ENCODE data around the gene MRPL55. TPM values are rescaled to one million over a fixed set of nuclear protein-coding genes. Genes with fewer than 3 reads are reported as not detected.

Gene MRPL55
- total and polyA plus RNA-seq, 2 of the 13 experiments (the other 11 are each of a cell fraction or from before 2014, with no cell fraction given), result 58.6 to 92.9 TPM

- TF ChIP-seq EEA1 (CRISPR knock-in tag; IDR thresholded peaks at IDR 0.05; ENCODE audit: borderline replicate concordance), result no peak
- TF ChIP-seq ZFP41 (CRISPR knock-in tag; IDR thresholded peaks at IDR 0.05; ENCODE audit: borderline replicate concordance), result no peak
- no peak for TF ChIP-seq ARNTL (CRISPR knock-in tag; IDR thresholded peaks at IDR 0.05)
- TF ChIP-seq NR0B2 (CRISPR knock-in tag; IDR thresholded peaks at IDR 0.05), result no peak
- no peak for TF ChIP-seq TEAD3 (CRISPR knock-in tag; optimal IDR thresholded peaks at IDR 0.05; ENCODE audit: borderline replicate concordance)
- no peak for TF ChIP-seq ZNF292 (CRISPR knock-in tag; IDR thresholded peaks at IDR 0.05; ENCODE audit: borderline replicate concordance, low read depth)
- TF ChIP-seq SIX1 (CRISPR knock-in tag; IDR thresholded peaks at IDR 0.05; ENCODE audit: borderline replicate concordance), result no peak
- TF ChIP-seq WIZ (CRISPR knock-in tag; IDR thresholded peaks at IDR 0.05), result no peak
- no peak for TF ChIP-seq ELF1 (CRISPR knock-in tag; IDR thresholded peaks at IDR 0.05)
- no peak for TF ChIP-seq ZNF670 (CRISPR knock-in tag; IDR thresholded peaks at IDR 0.05; ENCODE audit: borderline replicate concordance)
- no peak for TF ChIP-seq MEIS2 (CRISPR knock-in tag; IDR thresholded peaks at IDR 0.05)
- TF ChIP-seq ATF2 (CRISPR knock-in tag; IDR thresholded peaks at IDR 0.05), result no peak
- no peak for TF ChIP-seq ZNF512 (CRISPR knock-in tag; IDR thresholded peaks at IDR 0.05)
- no peak for TF ChIP-seq REPIN1 (CRISPR knock-in tag; IDR thresholded peaks at IDR 0.05; ENCODE audit: borderline replicate concordance, low read depth)
- no peak for TF ChIP-seq TFE3 (CRISPR knock-in tag; IDR thresholded peaks at IDR 0.05)
- no peak for TF ChIP-seq IKZF5 (CRISPR knock-in tag; IDR thresholded peaks at IDR 0.05)
- no peak for TF ChIP-seq KDM6A (CRISPR knock-in tag; IDR thresholded peaks at IDR 0.05; ENCODE audit: low read depth)
- POLR2A ChIA-PET, result interaction anchor here (1.3 kb wide), 1 partner anchor 19 kb away, joined by 3 read pairs; the partner anchor contains the start of gene IBA57
- Histone ChIP-seq H3K4me2 (ENCODE audit: low read depth, low read length) (no peak overlapping the region), H4K20me1 (ENCODE audit: insufficient read depth, low read length) (peaks cover 23% of the 10 kb centered on the region; the same call in 1 of the 2 replicates), H3K36me3 (replicated peaks in 1 of 2; ENCODE audit: control insufficient read depth in 1 of 2, insufficient read depth in 2 of 2, low read length in 2 of 2) (peaks cover 4 to 17% of the 10 kb centered on the region in 2 experiments; a peak in 4 of 5 replicates), H3K27ac (ENCODE audit: extremely low read length, insufficient read depth, low read length) (no peak overlapping the region), H3K27me3 (ENCODE audit: control insufficient read depth in 1 of 2, insufficient read depth in 2 of 2, low read length in 2 of 2) (no peaks in the 10 kb centered on the region), H2AFZ (ENCODE audit: low read length) (no peak overlapping the region), H3K4me1 (ENCODE audit: insufficient read depth, low read length) (peaks cover 56% of the 10 kb centered on the region), H3K9ac (ENCODE audit: insufficient read depth, low read depth, low read length) (no peak overlapping the region), H3K79me2 (ENCODE audit: insufficient read depth, low read length) (peaks cover 56% of the 10 kb centered on the region), H3K4me3 (replicated peaks in 1 of 3; ENCODE audit: insufficient read depth in 1 of 3, low read depth in 2 of 3, low read length in 3 of 3) (no peak overlapping the region), H3K9me3 (ENCODE audit: low read length) (no peaks in the 10 kb centered on the region)
- intact Hi-C loops (cut with micrococcal nuclease; ENCODE audit: unreplicated experiment) (no loop called here), in situ Hi-C loops (cut with HindIII; ENCODE audit: extremely low pct_ligation_motif_present, low pct_unique_long_range_greater_than_20kb) (no loop called here)
- CTCF ChIA-PET (ENCODE audit: low intra/inter-chr PET ratio, low total read pairs), result no interaction called here
- 99% methylated on average over 14 of the region's 31 CpGs for WGBS (ENCODE audit: low lambda C conversion rate)
- no peak for DNase-seq (ENCODE audit: low spot score)
- BruUV-seq (replicated peaks), result no TSS peak
- FAIRE-seq, result no peak
- ATAC-seq, result no peak
These were observed 36.6 kb upstream of the MRPL55 start for GRCh38 chr1:228145463-228146416.

Measured in HepG2 (cell line).